Right lobe of liver (tissue), 4 donors: ENCODE data around the gene ZFP36.

Experiments used
- POLR2A ChIP-seq: fragments of 450-650 bp; IDR thresholded peaks from one replicate; pipeline ENCODE4 v1.6.1; 2017; ENCODE audit warnings: antibody characterized with exemption, mild to moderate bottlenecking
- TF ChIP-seq, protein P1 (sequence below), 4 donors: fragments of 200-600 bp in 3 of 4; fragments of 450-650 bp in 1 of 4; IDR thresholded peaks; one replicate each; pipeline versions ENCODE4 v1.5.1 to v1.8.0; 2016 to 2022; ENCODE audit warnings: antibody characterized with exemption in 4 of 4, mild to moderate bottlenecking in 2 of 4
- donor health status: DM: no; HTN: no; CAD: no.
- donor health status: DM: no; HTN: no; CAD: no.
- donor health status: DM: no; HTN: yes; CAD: no.

DNA sequence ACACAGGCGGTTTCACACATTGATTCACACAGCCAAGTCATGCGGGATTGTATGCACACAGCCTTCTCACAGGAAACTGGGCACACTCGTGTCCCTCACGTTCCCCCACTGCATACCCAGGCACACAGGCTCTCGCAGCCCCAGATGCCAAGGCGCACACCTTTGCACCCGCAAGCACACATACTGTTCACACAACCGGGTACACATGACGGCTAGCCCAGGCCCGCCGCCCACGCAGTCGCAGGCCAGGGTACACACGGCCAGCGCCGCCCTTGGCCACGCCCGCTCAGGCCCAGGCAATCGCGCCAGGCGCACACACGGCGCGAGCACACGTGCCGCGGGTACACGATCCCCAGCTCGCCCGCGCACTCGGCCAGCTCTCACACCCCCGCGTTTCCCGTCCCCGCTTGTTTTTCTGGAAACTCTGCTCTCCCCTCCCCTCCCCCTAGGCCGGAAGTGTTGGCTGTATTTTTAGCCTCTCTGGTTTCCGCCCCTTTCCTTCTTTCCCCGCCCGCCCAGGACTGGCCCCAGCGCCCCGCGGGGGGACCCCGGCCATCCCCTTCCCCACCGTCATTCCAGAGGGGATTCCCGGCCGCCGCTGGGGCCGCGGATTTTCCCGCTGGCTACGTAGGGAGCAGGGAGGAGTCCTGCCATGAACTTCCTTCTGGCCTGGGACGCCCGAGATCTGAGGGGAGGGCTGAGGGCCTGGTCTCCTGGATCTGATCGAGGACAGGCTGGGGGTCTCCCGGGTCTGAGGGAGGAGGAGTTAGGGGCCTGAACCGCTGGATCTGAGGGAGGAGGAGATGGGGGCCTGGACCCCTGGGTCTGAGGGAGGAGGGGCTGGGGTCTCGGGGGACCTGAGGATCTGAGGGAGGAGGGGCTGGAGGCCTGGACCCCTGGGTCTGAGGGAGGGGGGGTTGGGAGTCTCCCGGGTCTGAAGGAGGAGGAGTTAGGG is 4.0 kb upstream of the ZFP36 start:
- TF ChIP-seq, protein P1, sequence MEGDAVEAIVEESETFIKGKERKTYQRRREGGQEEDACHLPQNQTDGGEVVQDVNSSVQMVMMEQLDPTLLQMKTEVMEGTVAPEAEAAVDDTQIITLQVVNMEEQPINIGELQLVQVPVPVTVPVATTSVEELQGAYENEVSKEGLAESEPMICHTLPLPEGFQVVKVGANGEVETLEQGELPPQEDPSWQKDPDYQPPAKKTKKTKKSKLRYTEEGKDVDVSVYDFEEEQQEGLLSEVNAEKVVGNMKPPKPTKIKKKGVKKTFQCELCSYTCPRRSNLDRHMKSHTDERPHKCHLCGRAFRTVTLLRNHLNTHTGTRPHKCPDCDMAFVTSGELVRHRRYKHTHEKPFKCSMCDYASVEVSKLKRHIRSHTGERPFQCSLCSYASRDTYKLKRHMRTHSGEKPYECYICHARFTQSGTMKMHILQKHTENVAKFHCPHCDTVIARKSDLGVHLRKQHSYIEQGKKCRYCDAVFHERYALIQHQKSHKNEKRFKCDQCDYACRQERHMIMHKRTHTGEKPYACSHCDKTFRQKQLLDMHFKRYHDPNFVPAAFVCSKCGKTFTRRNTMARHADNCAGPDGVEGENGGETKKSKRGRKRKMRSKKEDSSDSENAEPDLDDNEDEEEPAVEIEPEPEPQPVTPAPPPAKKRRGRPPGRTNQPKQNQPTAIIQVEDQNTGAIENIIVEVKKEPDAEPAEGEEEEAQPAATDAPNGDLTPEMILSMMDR (IDR thresholded peaks at IDR 0.05) = no peak
- peak; percentile 51 for TF ChIP-seq POLR2A
